GM18519 (cell line): Measurements from ENCODE around the gene SMPD2.

Source experiments
- ATAC-seq: cut with Tn5 transposase; IDR thresholded peaks from one replicate; pipeline ENCODE4 v1.9.1; 2021; ENCODE audit warnings: mild to moderate bottlenecking, moderate library complexity; ENCODE audit not compliant: unreplicated experiment, low FRiP score

SMPD2 gene

GRCh38 chr6:109446072-109446471 is 5.5 kb downstream of the SMPD2 start:
- no peak for ATAC-seq

- ATAC-seq, result no peak
These were observed 6.0 kb downstream of the SMPD2 start for GRCh38 chr6:109446541-109446940.

DNA sequence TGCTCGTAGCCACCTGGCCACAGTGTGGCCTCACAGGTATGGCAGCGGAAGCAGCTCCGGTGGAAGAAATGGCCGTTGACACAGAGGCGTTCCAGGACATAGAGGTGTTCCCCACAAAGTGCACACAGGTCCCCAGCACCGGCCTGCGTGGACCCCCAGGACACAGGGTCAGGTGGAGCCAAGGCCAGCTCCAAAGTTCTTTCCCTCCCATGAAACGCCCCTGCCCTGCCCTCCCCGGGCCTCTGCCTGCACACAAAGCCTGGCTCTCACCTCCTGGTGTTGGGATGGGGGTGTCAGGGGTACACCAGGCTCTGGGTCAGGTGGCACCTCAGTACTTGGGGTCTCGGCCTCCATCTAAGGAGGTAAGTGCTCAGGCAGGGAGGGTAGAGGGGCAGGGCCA is 6.6 kb downstream of the SMPD2 start:
- ATAC-seq, result no peak

- ATAC-seq, result no peak
These were observed 7.5 kb downstream of the SMPD2 start for GRCh38 chr6:109447878-109448555.

DNA sequence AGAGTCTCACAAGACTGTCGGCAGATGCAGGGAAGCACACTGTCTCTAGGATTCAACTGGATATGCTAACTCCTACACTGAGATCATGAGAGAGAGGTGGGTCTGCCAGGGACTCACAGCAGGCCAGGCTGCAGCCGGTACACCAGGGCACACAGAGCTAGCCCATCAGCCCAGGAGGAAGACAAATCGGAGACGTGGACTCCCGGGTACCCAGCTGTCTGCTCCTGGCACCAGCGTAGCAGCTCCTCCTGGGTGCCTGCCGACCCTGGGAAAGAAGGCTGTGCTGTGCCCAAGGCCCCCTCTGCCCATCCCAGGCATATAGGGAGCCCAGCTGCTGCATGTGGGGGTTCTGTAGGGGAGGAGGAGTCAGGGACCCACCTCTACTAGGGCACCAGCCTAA is 8.1 kb downstream of the SMPD2 start:
- no peak for ATAC-seq

DNA sequence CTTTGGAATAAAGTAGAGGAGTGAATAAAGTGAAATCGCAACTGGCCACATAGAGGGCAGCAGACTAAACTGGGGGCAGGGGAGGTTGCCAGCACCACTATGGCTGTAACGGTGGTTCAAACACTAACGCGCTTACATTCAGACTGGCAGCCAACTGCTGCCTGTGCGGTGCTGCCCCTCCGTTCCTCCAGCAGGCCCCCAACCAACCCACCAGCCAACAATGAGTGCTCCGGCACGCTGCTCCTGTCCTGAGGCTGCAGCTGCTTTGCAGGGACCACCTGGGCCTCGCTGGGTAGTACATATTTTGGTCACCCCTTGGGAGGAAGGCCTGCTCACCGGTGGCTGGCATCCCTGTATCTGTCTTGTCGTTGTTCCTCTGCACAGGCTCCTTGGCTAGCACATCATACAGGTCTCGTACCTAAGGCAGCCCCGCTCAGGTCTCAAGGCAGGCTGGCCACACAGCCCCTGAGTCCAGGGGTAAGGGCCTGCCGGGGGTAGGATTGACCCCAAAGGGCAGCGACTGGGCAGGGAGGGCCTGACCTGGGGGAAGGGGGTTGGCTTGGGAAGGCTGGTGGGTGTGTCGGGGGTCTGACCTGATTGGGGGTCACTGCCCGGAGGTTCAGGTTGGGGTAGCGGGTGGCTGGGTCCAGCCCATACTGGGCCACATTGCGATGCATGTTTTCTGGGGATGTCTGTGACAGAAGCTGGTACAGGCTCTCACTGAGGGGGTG is 8.7 kb downstream of the SMPD2 start:
- ATAC-seq, result no peak

DNA sequence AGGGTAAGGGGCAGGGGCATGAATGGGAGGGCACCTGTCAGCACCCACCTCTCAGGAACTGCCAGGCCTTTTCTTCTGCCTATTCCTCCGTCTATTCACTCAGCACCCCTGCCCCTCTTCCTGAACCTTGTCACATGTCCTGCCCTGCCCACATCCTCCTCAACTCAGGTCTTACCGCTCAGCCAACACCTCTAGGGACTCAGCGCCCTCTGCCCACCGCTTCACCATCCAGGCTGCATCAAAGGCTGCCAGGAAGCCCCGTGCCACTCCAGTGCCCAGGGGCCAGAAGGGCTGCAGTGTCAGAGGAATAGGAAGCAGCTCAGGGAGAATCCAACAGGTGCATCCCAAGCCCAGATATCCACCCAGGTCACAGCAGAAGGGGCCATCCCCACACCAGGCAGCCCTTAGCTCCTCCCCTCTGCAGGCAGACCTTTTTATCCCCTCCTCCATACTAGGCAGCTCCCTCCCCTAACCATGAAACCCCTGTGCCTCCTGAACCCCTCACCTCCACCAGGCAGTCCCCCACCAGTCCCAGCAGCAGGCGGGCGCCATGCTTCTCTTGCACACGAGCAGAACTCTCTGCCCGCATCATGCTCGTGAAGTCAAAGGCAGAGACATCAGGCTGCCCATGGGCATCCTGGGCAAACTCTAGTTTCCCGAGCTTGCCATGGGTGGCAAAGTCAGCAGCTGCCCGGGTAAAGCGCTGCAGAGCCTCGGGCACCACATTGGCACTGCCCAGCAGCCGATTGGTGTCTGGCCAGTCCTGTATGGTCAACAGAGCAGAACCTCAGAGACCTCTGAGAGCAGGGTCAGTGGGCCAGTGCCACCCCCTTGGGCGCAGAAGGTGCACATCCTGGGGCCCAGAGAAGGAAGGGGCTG is 9.5 kb downstream of the SMPD2 start:
- no peak for ATAC-seq

- no peak for ATAC-seq
These were observed 10.3 kb downstream of the SMPD2 start for GRCh38 chr6:109450801-109451200.

DNA sequence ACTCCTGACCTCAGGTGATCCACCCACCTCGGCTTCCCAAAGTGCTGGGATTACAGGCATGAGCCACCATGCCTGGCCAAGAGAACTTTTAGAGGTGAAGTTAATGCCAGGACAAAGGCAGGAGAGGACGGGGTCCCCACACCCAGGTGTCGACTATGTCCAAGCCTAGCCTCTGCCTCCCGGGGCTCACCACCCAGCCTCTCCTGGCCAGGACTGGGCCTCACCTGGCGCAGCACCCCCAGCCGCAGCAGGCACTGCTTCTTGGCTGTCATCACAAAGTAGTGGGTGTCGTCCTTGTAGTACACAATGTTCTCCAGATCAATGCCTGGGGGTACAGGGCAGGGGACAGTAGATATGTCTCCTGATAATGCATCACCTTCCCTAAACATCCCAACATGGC is 10.9 kb downstream of the SMPD2 start:
- ATAC-seq, result no peak

DNA sequence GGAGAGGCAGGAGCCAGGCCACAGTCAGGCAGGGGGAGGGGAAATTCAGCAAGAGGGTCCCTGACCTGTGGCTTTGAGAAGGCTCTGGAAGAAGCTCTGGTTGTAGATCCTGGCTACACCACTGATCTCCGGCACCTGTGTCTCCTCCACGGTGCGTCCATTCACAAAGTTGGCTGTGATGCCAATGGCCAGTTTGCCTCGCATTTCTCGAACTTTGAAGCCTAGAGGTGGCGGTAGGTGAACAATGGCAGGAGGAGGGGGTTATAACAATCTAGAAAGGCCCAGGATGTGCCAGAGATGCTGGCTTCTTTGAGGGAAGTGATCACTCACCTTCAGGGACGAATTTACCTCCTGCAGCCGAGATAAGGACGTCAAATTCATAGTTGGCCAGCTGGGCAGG is 11.7 kb downstream of the SMPD2 start:
- ATAC-seq, result no peak

DNA sequence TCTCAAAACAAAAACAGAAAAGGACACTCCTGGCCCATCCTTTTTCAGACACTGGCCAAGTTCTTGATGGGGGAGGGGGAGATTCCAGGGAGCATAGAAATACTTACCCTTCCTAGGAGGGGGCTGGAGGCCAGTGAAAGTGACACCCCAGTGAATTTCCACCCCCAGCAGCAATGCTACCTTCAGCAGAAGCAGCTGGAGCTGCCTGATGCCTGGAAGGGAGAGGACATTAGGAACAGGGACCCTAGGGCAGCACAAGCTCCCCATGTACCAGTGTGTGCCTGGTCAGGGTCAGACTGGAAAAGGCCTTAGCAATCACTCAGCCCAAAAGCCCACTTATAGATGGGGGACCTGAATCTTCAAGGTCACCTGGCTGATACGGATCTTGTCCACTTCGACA is 12.6 kb downstream of the SMPD2 start:
- no peak for ATAC-seq

DNA sequence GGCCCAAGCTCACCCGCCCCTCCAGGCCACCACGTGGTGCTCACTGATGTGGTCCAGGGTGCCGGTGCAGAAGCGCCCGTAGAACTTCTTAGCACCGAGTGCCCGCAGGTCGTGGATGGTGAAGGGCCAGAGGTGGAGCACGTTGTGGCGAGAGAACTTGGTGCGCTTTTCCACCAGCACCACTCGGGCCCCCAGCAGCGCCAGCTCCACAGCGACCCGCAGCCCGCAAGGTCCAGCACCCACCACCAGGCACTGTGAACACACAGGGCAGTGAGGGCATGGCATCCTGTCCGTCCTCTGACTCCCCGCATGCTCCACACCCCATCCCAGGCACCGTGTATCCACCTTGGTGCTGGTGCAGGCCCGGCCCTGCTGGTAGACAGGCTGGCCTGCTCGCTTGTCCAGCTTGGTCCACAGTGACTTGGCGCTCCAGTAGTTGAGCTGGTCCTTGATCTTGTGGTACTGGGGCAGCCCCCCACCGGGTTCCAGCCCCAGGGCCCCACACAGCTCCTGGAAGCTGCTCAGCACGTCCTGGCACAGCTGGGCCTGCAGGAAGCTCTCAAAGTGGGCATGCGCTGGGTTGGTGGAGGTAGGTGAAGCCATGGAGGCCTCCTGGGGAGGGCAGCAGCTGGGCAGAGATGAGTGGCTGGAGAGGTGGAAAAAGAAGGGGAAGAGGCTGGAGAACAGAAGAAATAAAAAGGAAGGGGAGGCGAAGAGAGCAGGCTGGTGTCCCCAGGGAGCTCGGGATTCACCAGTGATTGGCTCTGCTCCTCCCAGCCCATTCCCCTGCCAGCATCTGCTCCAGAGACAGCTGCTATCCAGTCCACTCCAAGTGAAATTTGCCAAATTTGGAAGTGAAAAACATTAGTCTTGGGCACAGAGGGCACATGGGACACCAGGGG is 13.3 kb downstream of the SMPD2 start:
- no peak for ATAC-seq

DNA sequence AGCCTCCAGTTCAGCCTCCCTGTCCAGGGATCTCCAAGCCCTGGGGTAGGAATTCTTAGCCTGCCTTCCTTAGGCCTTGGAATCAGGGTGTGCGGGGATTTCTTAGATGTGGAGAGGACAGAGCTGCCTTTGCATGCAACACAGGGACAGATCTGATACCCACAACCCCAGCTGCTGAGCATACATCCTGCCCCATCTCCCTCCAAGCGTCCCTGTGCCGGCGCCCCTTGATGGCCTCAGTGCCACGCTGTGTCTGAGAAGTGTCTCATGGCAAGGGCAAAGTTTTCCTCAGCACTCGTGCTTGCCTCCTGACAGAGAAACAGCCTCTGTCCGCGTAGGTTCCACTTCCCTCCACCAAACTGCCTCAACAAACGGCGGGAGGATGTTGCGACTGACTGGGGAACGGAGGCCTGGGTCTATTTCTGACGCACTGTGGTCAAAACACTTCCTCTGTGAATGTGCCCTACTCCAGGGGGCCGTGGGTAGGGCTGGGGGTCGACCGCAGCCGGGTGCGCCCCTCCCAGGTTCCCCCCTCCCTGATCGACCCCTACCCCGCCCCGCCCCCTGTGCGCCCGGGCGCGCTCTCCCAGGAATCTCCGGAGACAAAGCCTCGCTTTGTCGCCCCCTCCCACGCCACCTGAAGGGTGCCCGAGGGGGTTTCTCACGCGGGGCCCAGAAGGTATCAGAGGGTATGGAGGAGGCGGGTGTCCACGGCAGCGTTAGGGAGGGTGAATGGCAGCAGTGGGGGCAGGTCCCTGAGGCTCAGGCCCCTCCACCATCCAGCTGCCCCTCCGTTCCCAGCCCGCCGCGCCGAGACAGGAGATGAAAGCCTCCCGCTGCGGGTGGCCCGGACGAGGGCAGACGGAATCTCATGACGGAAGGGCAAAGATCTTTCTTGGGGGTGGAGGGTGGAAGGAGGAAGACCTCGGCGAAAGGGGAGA is 14.2 kb downstream of the SMPD2 start:
- ATAC-seq, result no peak

DNA sequence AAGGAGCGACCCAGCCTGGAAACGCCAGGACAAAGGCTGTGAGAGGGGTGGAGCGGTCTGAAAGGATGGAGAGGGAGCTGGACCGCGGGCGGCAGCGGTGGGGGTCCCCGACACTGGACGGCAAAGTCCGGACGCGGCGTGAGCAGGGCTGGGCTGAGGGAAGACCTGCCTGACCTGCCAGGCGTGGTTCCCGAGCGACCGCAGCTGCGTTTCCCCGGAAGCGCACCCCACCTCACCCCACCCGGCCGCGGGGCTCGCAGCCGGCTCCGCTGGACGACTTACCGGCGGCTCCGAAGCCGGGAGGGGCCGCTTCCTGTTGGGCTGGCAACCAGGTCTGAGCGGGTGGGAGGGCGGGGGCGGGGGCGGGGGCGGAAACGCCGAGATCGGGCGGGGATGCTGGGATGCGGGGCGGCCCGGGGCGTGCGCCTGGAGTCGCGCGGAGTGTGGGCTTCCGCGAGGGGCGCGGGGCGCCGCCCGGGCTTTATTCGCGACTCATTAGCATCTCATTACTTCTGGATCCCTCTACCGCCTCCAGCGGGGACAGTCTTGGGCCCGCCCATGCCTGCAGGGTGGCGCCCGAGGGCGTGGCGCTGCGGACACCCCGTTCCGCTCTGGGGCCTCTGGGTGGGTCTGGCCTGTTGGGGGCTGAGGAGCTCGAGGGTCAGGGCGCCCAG is 15.1 kb downstream of the SMPD2 start, which contains the start of gene MICAL1:
MICAL1 (minus strand) TSS at position 336 of the 674 bp plus-strand sequence. CDS start 1,576 bp downstream, outside the sequence.
- ATAC-seq, result peak; percentile 46

- no peak for ATAC-seq
These were observed 15.6 kb downstream of the SMPD2 start for GRCh38 chr6:109456111-109456583.

GRCh38 chr6:109456710-109457561 is 16.4 kb downstream of the SMPD2 start:
- no peak for ATAC-seq

GRCh38 chr6:109457562-109457996 is 17.1 kb downstream of the SMPD2 start:
- ATAC-seq, result no peak
